Ishikawa (cell line): Measurements from ENCODE around the gene SLC25A28.

Source experiments
- USF1 ChIP-seq: IDR thresholded peaks from 2 replicates; pipeline ENCODE4 v1.6.1; 2012
- YY1 ChIP-seq: IDR thresholded peaks from 2 replicates; pipeline ENCODE4 v1.6.1; 2012; ENCODE audit warnings: low read depth

DNA sequence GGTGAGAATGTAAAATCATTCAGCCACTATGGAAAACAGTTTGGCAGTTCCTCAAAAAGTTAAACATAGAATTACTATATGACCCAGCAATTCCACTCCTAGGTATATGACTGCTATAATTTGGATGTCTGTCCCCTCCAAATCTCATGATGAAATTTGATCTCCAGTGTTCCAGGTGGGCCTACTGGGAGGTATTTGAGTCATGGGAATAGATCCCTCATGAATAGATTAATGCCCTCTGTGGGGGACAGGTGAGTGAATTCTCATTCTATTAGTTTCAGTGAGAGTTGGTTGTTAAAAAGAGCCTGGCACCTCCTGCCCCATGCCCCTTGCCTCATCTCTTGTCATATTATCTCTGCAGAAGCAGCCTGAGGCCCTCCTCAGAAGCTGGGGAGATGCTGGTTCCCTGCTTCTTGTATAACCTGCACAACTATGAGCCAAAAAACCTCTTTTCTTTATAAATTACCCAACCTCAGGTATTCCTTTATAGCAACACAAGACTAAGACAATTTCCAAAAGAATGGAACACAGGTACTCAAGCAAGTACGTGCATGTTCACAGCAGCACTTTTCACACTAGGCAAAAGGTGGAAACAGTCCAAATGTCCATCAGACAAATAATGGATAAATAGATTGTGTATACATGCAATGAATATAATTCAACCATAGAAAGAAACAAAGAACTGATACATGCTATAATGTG lies 8.8 kb upstream of the SLC25A28 start:
- TF ChIP-seq YY1: no peak
- TF ChIP-seq USF1: no peak
